ENCODE results near the gene KCNRG.

DNA sequence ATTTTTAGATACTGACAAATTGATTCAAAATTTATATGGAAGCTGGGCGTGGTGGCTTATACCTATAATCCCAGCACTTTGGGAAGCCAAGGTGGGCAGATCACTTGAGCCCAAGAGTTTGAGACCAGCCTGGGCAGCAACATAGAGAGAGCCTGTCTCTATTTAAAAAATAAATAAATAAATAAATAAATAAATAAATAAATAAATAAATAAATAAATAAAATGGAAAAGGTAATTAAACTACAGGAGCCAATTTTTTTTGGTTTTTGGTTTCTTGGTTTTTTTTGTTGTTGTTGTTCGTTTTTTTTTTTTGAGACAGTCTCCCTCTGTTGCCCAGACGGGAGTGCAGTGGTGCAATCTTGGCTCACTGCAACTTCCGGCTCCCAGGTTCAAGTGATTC is 47.8 kb upstream of the KCNRG start:
- no peak for TF ChIP-seq EGR1 (IDR thresholded peaks at IDR 0.05)
- no peak for TF ChIP-seq YY1 (IDR thresholded peaks at IDR 0.05; ENCODE audit: low read depth)
- TF ChIP-seq CREB1 (IDR thresholded peaks at IDR 0.05; ENCODE audit: low read depth): no peak
- TF ChIP-seq NFIC (IDR thresholded peaks at IDR 0.05): no peak
